Measurements from ENCODE around the gene PRSS12. TPM values are rescaled to one million over a fixed set of nuclear protein-coding genes. Genes with fewer than 3 reads are reported as not detected.

Gene PRSS12
- total RNA-seq, 1 experiment from 2014 or later: 5.4 TPM

- H3K27me3 ChIP-seq (ENCODE audit: insufficient read depth, low read length): no peaks in the 10 kb centered on the region
- no peak overlapping the region for H2BK12ac ChIP-seq (ENCODE audit: insufficient read length, low read depth, low read length)
- Mint-ChIP-seq H3K36me3 (ENCODE audit: insufficient read depth in 1 of 3, low read depth in 3 of 3) (no peaks in the 10 kb centered on the region), H3K4me3 (no peak overlapping the region), H3K27ac (no peak overlapping the region), H3K4me1 (peaks cover 7 to 9% of the 10 kb centered on the region in 2 experiments), H3K27me3 (ENCODE audit: low read depth) (peaks cover 7% of the 10 kb centered on the region), H3K9me3 (no peaks in the 10 kb centered on the region)
- H3K23me2 ChIP-seq (ENCODE audit: insufficient read length, low read depth, low read length, poor library complexity, severe bottlenecking): no peaks in the 10 kb centered on the region
- H2AK5ac ChIP-seq (ENCODE audit: insufficient read length, low read length): no peak overlapping the region
- H3K79me2 ChIP-seq (ENCODE audit: insufficient read depth, low read length): no peaks in the 10 kb centered on the region
- no peak overlapping the region for H3K56ac ChIP-seq (ENCODE audit: insufficient read length, low read depth, low read length)
- no peak overlapping the region for H2BK120ac ChIP-seq (ENCODE audit: low read depth, low read length, poor library complexity, severe bottlenecking)
- H3T11ph ChIP-seq (ENCODE audit: low read length): no peak overlapping the region
- WGBS (ENCODE audit: extremely low coverage, insufficient read length, low lambda C conversion rate): no CpG with 5 or more reads among the region's 1 CpG
- H4K20me1 ChIP-seq (ENCODE audit: control insufficient read depth, insufficient read depth, insufficient read length): no peaks in the 10 kb centered on the region
- no peak overlapping the region for H2BK5ac ChIP-seq (ENCODE audit: insufficient read length, low read length)
- H3K14ac ChIP-seq (ENCODE audit: insufficient read depth, low read length): no peak overlapping the region
- no peaks in the 10 kb centered on the region; the same call in 1 of the 2 replicates for H3K4me1 ChIP-seq (ENCODE audit: insufficient read depth, low read length)
- no peak overlapping the region for H3K27ac ChIP-seq (ENCODE audit: insufficient read length, low read depth, low read length)
- TF ChIP-seq CTCF (conservative IDR thresholded peaks at IDR 0.05): no peak
- no peak overlapping the region for H3K9ac ChIP-seq (ENCODE audit: extremely low read depth, insufficient read length, low read length)
- H4K8ac ChIP-seq (replicated peaks; ENCODE audit: insufficient read length, low read depth, low read length): no peak overlapping the region
- no peaks in the 10 kb centered on the region for H3K79me1 ChIP-seq (ENCODE audit: insufficient read depth, low read depth, low read length, poor library complexity, severe bottlenecking)
- H3K9me3 ChIP-seq (ENCODE audit: control insufficient read depth, low read depth, low read length): no peaks in the 10 kb centered on the region
- H4K91ac ChIP-seq (ENCODE audit: insufficient read length, low read depth, low read length): no peak overlapping the region
- DNase-seq: no peak
- no peak overlapping the region for H3K4me2 ChIP-seq (ENCODE audit: insufficient read depth, insufficient read length, low read length)
- no peak overlapping the region for H3K18ac ChIP-seq (ENCODE audit: insufficient read length, low read depth, low read length)
- H2BK15ac ChIP-seq (ENCODE audit: low read depth, low read length): no peak overlapping the region
- no peak overlapping the region for H2BK20ac ChIP-seq (ENCODE audit: low read depth, low read length, poor library complexity, severe bottlenecking)
- H2AFZ ChIP-seq (ENCODE audit: low read length): no peak overlapping the region
- no peak overlapping the region for H3K4ac ChIP-seq (ENCODE audit: low read depth, low read length)
- no peak overlapping the region for H4K5ac ChIP-seq (ENCODE audit: insufficient read length, low read depth, low read length)
- no peak overlapping the region for H3K23ac ChIP-seq (ENCODE audit: insufficient read length, low read depth, low read length)
Observed at GRCh38 chr4:118345813-118346212, 7.0 kb downstream of the PRSS12 start.
